Activated CD8-positive, alpha-beta memory T cell treated with anti-CD3 and anti-CD28 coated beads, Interleukin-2, amount 10 ng/mL, durations not matched to agents 7 days and 5 days (primary cell): ENCODE measurements around the gene CCDC34. TPM values are rescaled to one million over a fixed set of nuclear protein-coding genes. Genes with fewer than 3 reads are reported as not detected.

ENCODE experiments used
- ATAC-seq: fragments of 150-1000 bp; cut with Tn5 transposase; one replicate; pipeline ENCODE4 v1.10.0; 2021; ENCODE audit warnings: moderate library complexity
- CTCF ChIA-PET: fragments of 350-600 bp; sonication (Branson Sonifier 250); formaldehyde crosslinking; loops from one replicate; lab custom pipeline; 2021; ENCODE audit warnings: antibody characterized with exemption; lab: Charles Lee
- DNase-seq: peaks from one replicate; pipeline ENCODE4 v3.0.0-alpha.2; 2020
- H3K27ac Mint-ChIP-seq: one replicate; pipeline ENCODE4 v1.8.0; 2021; ENCODE audit warnings: mild to moderate bottlenecking, mixed read lengths
- H3K27me3 Mint-ChIP-seq: one replicate; pipeline ENCODE4 v1.8.0; 2021; ENCODE audit warnings: mixed read lengths
- H3K36me3 Mint-ChIP-seq: one replicate; pipeline ENCODE4 v1.8.0; 2021; ENCODE audit warnings: mild to moderate bottlenecking, mixed read lengths
- H3K4me1 Mint-ChIP-seq: one replicate; pipeline ENCODE4 v1.8.0; 2021; ENCODE audit warnings: mixed read lengths
- H3K4me3 Mint-ChIP-seq: one replicate; pipeline ENCODE4 v1.8.0; 2021; ENCODE audit warnings: mild to moderate bottlenecking, moderate library complexity, mixed read lengths
- H3K9me3 Mint-ChIP-seq: one replicate; pipeline ENCODE4 v1.8.0; 2022; ENCODE audit warnings: low read depth, mixed read lengths
- total RNA-seq, 2 experiments: library from RNA; stranded (reverse); gene quantifications; one replicate each; pipeline ENCODE4 v1.2.3, GENCODE V29; 2021

Gene CCDC34, protein sequence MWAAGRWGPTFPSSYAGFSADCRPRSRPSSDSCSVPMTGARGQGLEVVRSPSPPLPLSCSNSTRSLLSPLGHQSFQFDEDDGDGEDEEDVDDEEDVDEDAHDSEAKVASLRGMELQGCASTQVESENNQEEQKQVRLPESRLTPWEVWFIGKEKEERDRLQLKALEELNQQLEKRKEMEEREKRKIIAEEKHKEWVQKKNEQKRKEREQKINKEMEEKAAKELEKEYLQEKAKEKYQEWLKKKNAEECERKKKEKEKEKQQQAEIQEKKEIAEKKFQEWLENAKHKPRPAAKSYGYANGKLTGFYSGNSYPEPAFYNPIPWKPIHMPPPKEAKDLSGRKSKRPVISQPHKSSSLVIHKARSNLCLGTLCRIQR
- total RNA-seq = 10 to 100 TPM; 17.8 to 19.2 TPM

GRCh38 chr11:27362749-27363575 lies at the start of gene CCDC34:
Gene CCDC34 (minus strand): TSS chr11:27363215. CDS start chr11:27363194, 21 bp downstream.
- H3K36me3 Mint-ChIP-seq = peaks cover 3% of the 10 kb centered on the region
- H3K27me3 Mint-ChIP-seq = no peaks in the 10 kb centered on the region
- DNase-seq (peak; percentile 93), ATAC-seq (peak; percentile 100)
- no peaks in the 10 kb centered on the region for H3K9me3 Mint-ChIP-seq
- CTCF ChIA-PET = interaction anchor here (0.8 to 2.3 kb wide), 5 partner anchors 9 to 179 kb away, joined by 3 to 5 read pairs (median 3); no protein-coding TSS in a partner anchor
- peaks cover 39% of the 10 kb centered on the region for H3K4me1 Mint-ChIP-seq
- peak within 1 kb of the TSS; percentile 98 for H3K4me3 Mint-ChIP-seq
- H3K27ac Mint-ChIP-seq = peak within 1 kb of the TSS; percentile 84

- DNase-seq (no peak), ATAC-seq (no peak)
- CTCF ChIA-PET = no interaction called here
- Mint-ChIP-seq H3K9me3 (no peaks in the 10 kb centered on the region), H3K36me3 (no peaks in the 10 kb centered on the region), H3K4me1 (no peaks in the 10 kb centered on the region), H3K4me3 (no peak overlapping the region), H3K27ac (no peak overlapping the region), H3K27me3 (peaks cover 11% of the 10 kb centered on the region)
Measured at GRCh38 chr11:27412192-27412691, 49.2 kb upstream of the CCDC34 start.

- Mint-ChIP-seq H3K9me3 (no peaks in the 10 kb centered on the region), H3K27me3 (peaks cover 6% of the 10 kb centered on the region), H3K36me3 (no peaks in the 10 kb centered on the region), H3K4me1 (no peaks in the 10 kb centered on the region), H3K4me3 (no peak overlapping the region), H3K27ac (no peak overlapping the region)
- DNase-seq (no peak), ATAC-seq (no peak)
- CTCF ChIA-PET = no interaction called here
Measured at GRCh38 chr11:27411328-27411727, 48.3 kb upstream of the CCDC34 start.

DNA sequence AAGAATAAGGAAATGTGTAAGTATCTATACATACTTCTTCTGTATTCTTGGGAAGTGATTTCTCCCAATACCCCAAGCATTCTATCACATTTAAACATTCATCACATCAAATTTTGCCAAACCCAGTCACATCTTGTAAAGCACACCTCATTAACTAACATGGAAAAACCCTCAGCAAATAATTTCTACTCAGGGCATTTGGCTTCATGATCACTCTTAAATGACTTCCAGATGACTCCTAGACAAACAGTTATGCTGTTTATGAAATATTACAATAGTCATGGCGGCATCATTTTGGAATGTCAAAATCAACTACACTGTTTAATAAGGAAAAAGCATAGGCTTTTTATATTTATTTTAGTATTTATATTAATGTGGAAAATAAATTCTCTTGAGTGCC lies 47.3 kb upstream of the CCDC34 start:
- H3K4me1 Mint-ChIP-seq = no peaks in the 10 kb centered on the region
- no peak overlapping the region for H3K27ac Mint-ChIP-seq
- ATAC-seq (no peak), DNase-seq (no peak)
- peaks cover 4% of the 10 kb centered on the region for H3K27me3 Mint-ChIP-seq
- CTCF ChIA-PET = no interaction called here
- no peaks in the 10 kb centered on the region for H3K9me3 Mint-ChIP-seq
- H3K4me3 Mint-ChIP-seq = no peak overlapping the region
- H3K36me3 Mint-ChIP-seq = no peaks in the 10 kb centered on the region

GRCh38 chr11:27409742-27410141 lies 46.7 kb upstream of the CCDC34 start:
- H3K4me3 Mint-ChIP-seq = no peak overlapping the region
- H3K27ac Mint-ChIP-seq = no peak overlapping the region
- no peak for ATAC-seq
- DNase-seq = no peak
- peaks cover 4% of the 10 kb centered on the region for H3K27me3 Mint-ChIP-seq
- CTCF ChIA-PET = no interaction called here
- no peaks in the 10 kb centered on the region for H3K4me1 Mint-ChIP-seq
- H3K36me3 Mint-ChIP-seq = no peaks in the 10 kb centered on the region
- H3K9me3 Mint-ChIP-seq = no peaks in the 10 kb centered on the region

GRCh38 chr11:27409049-27409448 lies 46.0 kb upstream of the CCDC34 start:
- no peak overlapping the region for H3K4me3 Mint-ChIP-seq
- CTCF ChIA-PET = no interaction called here

GRCh38 chr11:27408246-27408800 lies 45.3 kb upstream of the CCDC34 start:
- H3K4me3 Mint-ChIP-seq = no peak overlapping the region
- H3K27me3 Mint-ChIP-seq = peaks cover 4% of the 10 kb centered on the region
- no peaks in the 10 kb centered on the region for H3K4me1 Mint-ChIP-seq
- DNase-seq (no peak), ATAC-seq (no peak)
- H3K27ac Mint-ChIP-seq = no peak overlapping the region
- H3K36me3 Mint-ChIP-seq = no peaks in the 10 kb centered on the region
- CTCF ChIA-PET = no interaction called here
- no peaks in the 10 kb centered on the region for H3K9me3 Mint-ChIP-seq

More at GRCh38 chr11:27409049-27409448, 46.0 kb upstream of the CCDC34 start:
- H3K9me3 Mint-ChIP-seq = no peaks in the 10 kb centered on the region
- DNase-seq (no peak), ATAC-seq (no peak)
- peaks cover 4% of the 10 kb centered on the region for H3K27me3 Mint-ChIP-seq
- no peak overlapping the region for H3K27ac Mint-ChIP-seq
- no peaks in the 10 kb centered on the region for H3K4me1 Mint-ChIP-seq
- H3K36me3 Mint-ChIP-seq = no peaks in the 10 kb centered on the region

- no peaks in the 10 kb centered on the region for H3K9me3 Mint-ChIP-seq
- no peak overlapping the region for H3K4me3 Mint-ChIP-seq
- H3K4me1 Mint-ChIP-seq = no peaks in the 10 kb centered on the region
- no peak for ATAC-seq
- no peak for DNase-seq
- no peak overlapping the region for H3K27ac Mint-ChIP-seq
- H3K27me3 Mint-ChIP-seq = no peaks in the 10 kb centered on the region
- CTCF ChIA-PET = no interaction called here
- no peaks in the 10 kb centered on the region for H3K36me3 Mint-ChIP-seq
Measured at GRCh38 chr11:27406498-27407354, 43.7 kb upstream of the CCDC34 start.

DNA sequence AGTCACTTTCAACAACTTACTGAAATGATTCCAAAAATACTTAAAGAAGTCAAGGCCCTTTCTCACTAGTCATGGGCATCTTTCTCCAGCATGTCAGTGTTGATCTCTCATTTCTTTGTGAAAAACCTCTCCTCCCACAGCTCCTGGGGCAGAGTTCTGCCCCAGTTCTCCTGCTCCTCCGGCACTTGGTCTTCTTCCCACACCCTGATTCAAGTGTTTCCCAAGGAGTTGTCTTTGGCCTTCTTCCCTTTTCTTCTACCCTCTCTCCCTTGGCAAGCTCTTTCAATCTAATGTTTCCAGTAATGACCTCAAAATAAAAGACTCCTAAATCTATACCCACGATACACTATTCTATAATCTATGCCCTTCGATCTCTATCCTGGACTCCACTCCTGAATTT lies 42.1 kb upstream of the CCDC34 start:
- H3K4me1 Mint-ChIP-seq = no peaks in the 10 kb centered on the region
- no peaks in the 10 kb centered on the region for H3K27me3 Mint-ChIP-seq
- no peak for ATAC-seq
- H3K27ac Mint-ChIP-seq = no peak overlapping the region
- CTCF ChIA-PET = interaction anchor here (1.0 to 1.1 kb wide), 2 partner anchors 8 to 19 kb away, joined by 3 read pairs; no protein-coding TSS in a partner anchor
- no peak for DNase-seq
- H3K9me3 Mint-ChIP-seq = no peaks in the 10 kb centered on the region
- H3K36me3 Mint-ChIP-seq = no peaks in the 10 kb centered on the region
- H3K4me3 Mint-ChIP-seq = no peak overlapping the region

DNA sequence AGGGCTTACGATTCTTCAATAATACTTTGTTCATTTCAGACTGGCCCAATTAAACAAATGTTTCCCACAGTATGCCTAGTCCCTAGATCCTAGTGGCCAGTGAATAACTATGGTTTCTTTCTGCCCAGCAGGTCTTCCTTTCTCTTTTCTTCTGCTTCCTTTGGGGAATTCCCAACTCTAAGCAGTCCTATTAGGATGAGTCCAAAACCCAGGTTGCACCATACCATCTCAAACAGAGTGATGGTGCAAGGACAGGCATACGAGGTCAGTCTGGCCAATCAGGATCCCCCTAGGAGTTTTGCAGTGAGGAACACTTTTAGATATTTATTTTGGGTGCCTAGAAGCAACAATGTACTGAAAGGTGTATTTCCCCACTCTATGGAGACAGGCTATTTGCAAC lies 41.4 kb upstream of the CCDC34 start:
- CTCF ChIA-PET = interaction anchor here (1.0 to 1.1 kb wide), 2 partner anchors 9 to 18 kb away, joined by 3 read pairs; no protein-coding TSS in a partner anchor
- Mint-ChIP-seq H3K27me3 (no peaks in the 10 kb centered on the region), H3K27ac (no peak overlapping the region), H3K4me1 (no peaks in the 10 kb centered on the region), H3K9me3 (no peaks in the 10 kb centered on the region), H3K36me3 (no peaks in the 10 kb centered on the region), H3K4me3 (no peak overlapping the region)
- no peak for ATAC-seq
- DNase-seq = no peak

- no peaks in the 10 kb centered on the region for H3K4me1 Mint-ChIP-seq
- CTCF ChIA-PET = interaction anchor here (0.9 kb wide), 1 partner anchor 93 kb away, joined by 3 read pairs; no protein-coding TSS in a partner anchor
- no peaks in the 10 kb centered on the region for H3K27me3 Mint-ChIP-seq
- H3K27ac Mint-ChIP-seq = no peak overlapping the region
- ATAC-seq = no peak
- no peak for DNase-seq
- no peaks in the 10 kb centered on the region for H3K9me3 Mint-ChIP-seq
- no peaks in the 10 kb centered on the region for H3K36me3 Mint-ChIP-seq
- H3K4me3 Mint-ChIP-seq = no peak overlapping the region
Measured at GRCh38 chr11:27403195-27403594, 40.2 kb upstream of the CCDC34 start.

DNA sequence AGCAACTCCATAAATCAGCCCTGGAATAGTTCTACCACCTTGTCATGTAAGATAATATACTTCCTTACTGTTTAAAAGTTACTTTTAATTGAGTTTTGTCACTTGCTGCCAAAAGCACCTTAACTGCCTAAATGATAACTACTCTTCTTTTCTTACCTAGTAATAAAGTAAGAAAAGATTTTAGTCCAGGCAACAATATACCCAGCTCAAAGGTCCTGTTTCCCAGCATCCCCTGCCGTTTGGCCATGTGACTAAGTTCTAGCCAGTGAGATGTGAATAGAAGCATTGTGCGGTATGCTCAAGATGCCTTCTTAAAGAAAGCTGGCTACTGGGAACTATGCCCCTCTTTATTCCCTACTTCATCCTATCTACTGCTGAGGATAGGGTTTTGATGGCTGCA lies 39.4 kb upstream of the CCDC34 start:
- peaks cover 2% of the 10 kb centered on the region for H3K27me3 Mint-ChIP-seq
- no peak overlapping the region for H3K27ac Mint-ChIP-seq
- no peaks in the 10 kb centered on the region for H3K9me3 Mint-ChIP-seq
- DNase-seq (no peak), ATAC-seq (no peak)
- CTCF ChIA-PET = no interaction called here
- H3K4me1 Mint-ChIP-seq = no peaks in the 10 kb centered on the region
- H3K36me3 Mint-ChIP-seq = no peaks in the 10 kb centered on the region
- no peak overlapping the region for H3K4me3 Mint-ChIP-seq
